HUES48 (cell line): Measurements from ENCODE around the gene RBM47.

Source experiments
- H3K27ac ChIP-seq: one replicate; pipeline ENCODE4 v1.7.0; 2013; ENCODE audit warnings: low read depth, low read length, inconsistent platforms
- H3K27me3 ChIP-seq: 2 replicates; pipeline ENCODE4 v1.6.1; 2013; ENCODE audit warnings: mild to moderate bottlenecking, low read length; ENCODE audit not compliant: control insufficient read depth, insufficient read depth
- H3K36me3 ChIP-seq: 2 replicates; pipeline ENCODE4 v1.6.1; 2013; ENCODE audit warnings: low read length; ENCODE audit not compliant: control insufficient read depth, insufficient read depth
- H3K4me1 ChIP-seq: 2 replicates; pipeline ENCODE4 v1.6.1; 2013; ENCODE audit warnings: mild to moderate bottlenecking, low read length; ENCODE audit not compliant: control insufficient read depth, insufficient read depth
- H3K4me3 ChIP-seq: 2 replicates; pipeline ENCODE4 v1.5.1; 2013; ENCODE audit warnings: mild to moderate bottlenecking, low read depth, low read length
- H3K9ac ChIP-seq: 2 replicates; pipeline ENCODE4 v1.6.1; 2013; ENCODE audit warnings: mild to moderate bottlenecking, low read depth, low read length, moderate library complexity
- H3K9me3 ChIP-seq: 2 replicates; pipeline ENCODE4 v1.6.1; 2013; ENCODE audit warnings: low read length; ENCODE audit not compliant: control insufficient read depth, insufficient read depth

Gene RBM47

DNA sequence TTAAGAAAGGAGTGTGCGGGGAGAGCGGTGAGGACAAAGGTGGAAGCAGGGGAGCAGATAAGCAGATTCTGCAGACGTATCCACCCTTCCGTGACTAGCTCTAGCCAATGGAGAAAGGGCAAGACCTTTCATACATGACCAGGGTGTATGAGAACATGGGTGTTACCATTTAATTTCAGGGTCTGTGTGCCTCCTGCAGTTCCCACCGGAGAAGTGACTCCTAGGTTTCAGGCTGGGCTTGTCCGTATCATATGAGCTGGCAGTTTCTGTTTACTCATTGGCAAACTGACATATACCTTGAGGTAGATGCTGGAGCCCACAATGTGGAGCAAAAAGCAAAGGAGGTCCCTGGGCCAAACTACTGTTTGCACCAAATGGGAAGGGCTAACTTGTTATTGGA is 6.8 kb downstream of the RBM47 start:
- Histone ChIP-seq H3K9me3 (no peaks in the 10 kb centered on the region), H3K36me3 (peaks cover 10% of the 10 kb centered on the region), H3K27ac (no peak overlapping the region), H3K27me3 (no peaks in the 10 kb centered on the region), H3K4me1 (peaks cover 54% of the 10 kb centered on the region), H3K9ac (no peak overlapping the region), H3K4me3 (no peak overlapping the region)

DNA sequence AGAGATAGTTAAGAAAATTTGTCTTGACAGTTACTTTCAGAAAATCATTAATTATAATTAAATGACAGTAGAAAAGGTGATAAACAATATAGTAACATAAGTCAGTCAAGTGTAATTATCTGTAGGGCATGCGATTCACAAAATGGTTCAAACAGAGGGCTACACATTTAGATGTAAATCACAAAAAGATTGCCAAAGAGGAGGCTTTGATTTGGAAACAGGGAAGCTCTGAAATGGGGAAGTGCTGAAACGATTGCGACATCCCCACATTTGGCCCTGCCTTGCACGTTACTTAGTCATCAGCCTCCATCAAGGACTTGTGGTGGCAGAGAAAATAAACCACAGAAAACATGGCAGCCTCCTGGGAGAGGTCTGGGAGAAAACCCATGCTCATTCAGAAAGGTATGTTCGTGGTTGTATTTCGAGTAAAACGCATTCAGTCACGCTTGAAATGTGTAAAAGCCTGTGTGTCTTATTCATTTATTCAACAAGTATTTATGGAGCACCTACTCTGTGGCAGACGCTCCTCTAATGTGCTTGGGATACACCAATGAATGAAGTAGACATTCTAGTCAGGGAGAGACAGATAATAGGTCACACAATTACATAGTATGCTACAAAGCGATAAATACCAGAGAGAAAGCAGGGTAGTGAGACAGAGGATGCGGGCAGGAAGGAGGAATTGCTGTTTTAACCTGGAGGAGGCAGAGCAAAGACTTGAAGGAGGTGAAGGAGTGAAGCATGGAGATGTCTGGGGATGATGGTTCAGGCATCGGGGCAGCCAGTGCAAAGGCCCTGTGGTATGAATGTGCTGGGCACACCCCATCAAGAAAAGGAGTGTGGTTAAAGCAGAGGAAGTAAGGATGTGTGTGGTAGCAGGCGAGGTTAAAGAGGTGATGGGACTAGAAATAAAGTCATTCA is 7.8 kb downstream of the RBM47 start:
- Histone ChIP-seq H3K4me3 (no peak overlapping the region), H3K9me3 (no peaks in the 10 kb centered on the region), H3K27me3 (no peaks in the 10 kb centered on the region), H3K36me3 (peaks cover 10% of the 10 kb centered on the region), H3K9ac (no peak overlapping the region), H3K4me1 (peaks cover 44% of the 10 kb centered on the region), H3K27ac (peak overlapping the region; percentile 81)

DNA sequence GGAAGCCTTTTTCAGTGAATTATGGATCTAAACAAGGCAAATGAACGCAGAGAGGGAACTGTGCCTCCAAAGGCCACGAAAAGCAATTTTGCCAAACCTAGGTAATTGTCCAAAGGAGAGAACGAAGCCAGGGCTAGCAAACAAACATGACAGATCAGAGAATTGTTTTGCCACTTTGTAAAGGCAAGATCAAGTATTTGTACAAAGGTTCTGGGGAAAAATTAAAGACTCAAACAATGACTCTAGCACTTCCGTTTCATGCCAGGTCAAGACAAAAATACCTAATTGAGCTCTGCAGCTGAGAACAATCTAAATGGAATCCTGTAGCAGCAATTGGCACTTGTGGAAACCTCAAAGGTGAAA is 8.5 kb downstream of the RBM47 start:
- no peak overlapping the region for H3K4me3 ChIP-seq
- peaks cover 10% of the 10 kb centered on the region for H3K36me3 ChIP-seq
- no peaks in the 10 kb centered on the region for H3K27me3 ChIP-seq
- H3K4me1 ChIP-seq: peaks cover 37% of the 10 kb centered on the region
- H3K9me3 ChIP-seq: no peaks in the 10 kb centered on the region
- no peak overlapping the region for H3K9ac ChIP-seq
- peak overlapping the region; percentile 81 for H3K27ac ChIP-seq

DNA sequence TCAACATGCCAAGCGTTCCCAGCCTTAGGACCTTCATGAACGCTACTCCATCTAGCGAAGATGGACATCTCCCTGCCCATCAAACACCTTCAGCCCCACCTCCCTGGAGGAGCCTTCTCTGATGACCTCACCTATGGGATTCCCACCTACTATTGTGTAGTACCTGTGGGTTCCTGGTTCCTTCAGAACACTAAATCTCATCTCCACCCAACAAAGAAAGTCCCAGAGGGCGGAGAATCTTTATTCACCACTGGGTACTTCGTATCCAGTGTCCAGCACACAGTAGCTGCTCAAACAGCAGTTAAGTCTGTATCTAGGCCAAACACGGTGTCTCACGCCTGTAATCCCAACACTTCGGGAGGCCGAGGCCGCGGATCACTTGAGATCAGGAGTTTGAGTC is 10.1 kb downstream of the RBM47 start:
- Histone ChIP-seq H3K36me3 (no peaks in the 10 kb centered on the region), H3K4me3 (no peak overlapping the region), H3K27me3 (no peaks in the 10 kb centered on the region), H3K9ac (no peak overlapping the region), H3K4me1 (peaks cover 24% of the 10 kb centered on the region), H3K9me3 (no peaks in the 10 kb centered on the region), H3K27ac (no peak overlapping the region)

DNA sequence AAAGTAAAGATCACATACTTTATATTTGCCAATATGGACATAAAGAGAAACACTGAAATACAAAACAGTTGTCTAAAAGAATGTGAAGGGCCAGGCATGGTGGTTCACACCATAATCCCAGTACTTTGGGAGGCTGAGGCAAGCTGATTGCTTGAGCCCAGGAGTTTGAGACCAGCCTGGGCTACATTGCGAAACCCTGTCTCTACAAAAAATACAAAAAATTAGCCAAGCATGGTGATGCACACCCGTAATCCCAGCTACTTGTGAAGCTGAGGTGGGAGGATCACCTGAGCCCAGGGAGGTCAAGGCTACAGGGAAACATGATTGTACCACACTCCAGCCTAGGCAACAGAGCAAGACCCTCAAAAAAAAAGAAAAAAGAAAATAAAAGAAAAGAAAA is 11.8 kb downstream of the RBM47 start:
- no peak overlapping the region for H3K27ac ChIP-seq
- no peaks in the 10 kb centered on the region for H3K36me3 ChIP-seq
- H3K27me3 ChIP-seq: no peaks in the 10 kb centered on the region
- H3K9ac ChIP-seq: no peak overlapping the region
- H3K4me3 ChIP-seq: no peak overlapping the region
- peaks cover 18% of the 10 kb centered on the region for H3K4me1 ChIP-seq
- H3K9me3 ChIP-seq: no peaks in the 10 kb centered on the region

DNA sequence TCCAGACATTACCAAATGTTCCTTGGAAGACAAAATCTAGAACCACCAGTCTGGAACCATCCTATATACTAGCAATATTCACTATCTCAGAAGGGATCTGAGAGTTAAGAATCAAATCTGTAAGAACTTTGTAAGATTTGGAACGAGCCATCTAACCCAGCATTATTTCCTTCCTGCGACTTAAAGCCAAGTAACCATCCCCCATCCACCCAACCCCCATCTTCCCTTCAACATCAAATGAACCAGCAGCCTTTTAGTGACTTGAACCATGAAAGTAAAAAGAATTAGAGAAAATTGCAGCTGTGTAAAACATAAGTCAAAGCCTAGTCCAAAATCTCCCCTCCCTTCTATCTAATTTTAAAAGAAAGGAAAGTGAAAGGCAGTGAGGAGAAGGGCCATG is 15.6 kb downstream of the RBM47 start:
- H3K27ac ChIP-seq: no peak overlapping the region
- H3K36me3 ChIP-seq: no peaks in the 10 kb centered on the region
- H3K9ac ChIP-seq: no peak overlapping the region
- H3K9me3 ChIP-seq: no peaks in the 10 kb centered on the region
- H3K4me3 ChIP-seq: no peak overlapping the region
- no peaks in the 10 kb centered on the region for H3K4me1 ChIP-seq
- no peaks in the 10 kb centered on the region for H3K27me3 ChIP-seq

DNA sequence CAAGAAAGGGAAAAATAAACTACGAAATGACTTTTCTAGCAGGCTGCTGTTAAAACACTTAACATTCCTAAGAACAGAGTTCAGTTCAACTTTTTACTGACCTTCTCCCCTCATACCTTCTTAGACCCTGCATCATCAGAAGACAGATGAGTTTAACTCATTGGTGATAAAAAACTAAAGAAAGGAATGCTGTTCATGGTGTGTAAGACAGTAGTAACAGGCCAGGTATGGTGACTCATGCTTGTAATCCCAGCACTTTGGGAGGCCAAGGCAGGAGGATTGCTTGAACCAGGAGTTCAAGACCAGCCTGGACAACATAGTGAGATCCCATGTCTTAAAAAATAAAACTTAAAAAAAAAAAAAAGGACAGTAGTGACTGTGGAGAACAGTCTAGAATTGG is 16.2 kb downstream of the RBM47 start:
- Histone ChIP-seq H3K9ac (no peak overlapping the region), H3K36me3 (no peaks in the 10 kb centered on the region), H3K4me3 (no peak overlapping the region), H3K27me3 (no peaks in the 10 kb centered on the region), H3K4me1 (no peaks in the 10 kb centered on the region), H3K9me3 (no peaks in the 10 kb centered on the region), H3K27ac (no peak overlapping the region)

DNA sequence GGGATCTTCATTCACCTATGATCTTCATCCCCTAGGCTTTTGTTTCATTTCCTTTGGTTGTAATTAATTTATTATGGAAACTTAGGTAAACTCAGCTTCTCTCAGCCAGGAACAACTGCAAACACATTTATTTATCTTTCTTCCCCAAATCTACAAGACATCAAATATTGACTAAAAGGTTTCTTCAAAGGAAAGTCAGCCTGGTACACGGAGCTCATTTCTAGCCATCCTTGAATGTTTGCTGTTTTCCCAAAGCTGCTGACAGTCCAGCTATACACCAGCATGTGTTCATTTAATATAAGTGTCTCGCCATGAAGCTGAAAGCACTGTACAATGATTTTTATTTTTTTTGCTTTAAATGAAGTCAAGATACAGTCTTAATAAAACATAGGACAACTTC is 16.8 kb downstream of the RBM47 start:
- no peaks in the 10 kb centered on the region for H3K9me3 ChIP-seq
- no peak overlapping the region for H3K9ac ChIP-seq
- no peaks in the 10 kb centered on the region for H3K36me3 ChIP-seq
- H3K4me1 ChIP-seq: no peaks in the 10 kb centered on the region
- no peak overlapping the region for H3K27ac ChIP-seq
- no peak overlapping the region for H3K4me3 ChIP-seq
- no peaks in the 10 kb centered on the region for H3K27me3 ChIP-seq

DNA sequence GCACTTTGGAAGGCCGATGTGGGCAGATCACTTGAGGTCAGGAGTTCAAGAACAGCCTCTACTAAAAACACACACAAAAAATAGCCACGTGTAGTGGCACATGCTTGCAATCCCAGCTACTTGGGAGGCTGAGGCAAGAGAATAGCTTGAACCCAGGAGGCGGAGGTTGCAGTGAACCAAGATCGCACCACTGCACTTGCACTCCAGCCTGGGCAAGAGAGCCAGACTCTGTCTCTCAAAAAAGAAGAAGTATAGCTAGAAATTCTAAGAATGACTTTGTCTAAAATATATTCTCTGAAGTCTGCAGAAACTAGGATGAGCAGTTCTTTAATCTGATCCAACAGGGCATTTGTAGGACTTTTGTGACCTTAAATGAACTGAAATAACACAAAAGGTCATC is 17.4 kb downstream of the RBM47 start:
- Histone ChIP-seq H3K36me3 (no peaks in the 10 kb centered on the region), H3K27me3 (no peaks in the 10 kb centered on the region), H3K4me1 (no peaks in the 10 kb centered on the region), H3K27ac (no peak overlapping the region), H3K9ac (no peak overlapping the region), H3K9me3 (no peaks in the 10 kb centered on the region), H3K4me3 (no peak overlapping the region)

DNA sequence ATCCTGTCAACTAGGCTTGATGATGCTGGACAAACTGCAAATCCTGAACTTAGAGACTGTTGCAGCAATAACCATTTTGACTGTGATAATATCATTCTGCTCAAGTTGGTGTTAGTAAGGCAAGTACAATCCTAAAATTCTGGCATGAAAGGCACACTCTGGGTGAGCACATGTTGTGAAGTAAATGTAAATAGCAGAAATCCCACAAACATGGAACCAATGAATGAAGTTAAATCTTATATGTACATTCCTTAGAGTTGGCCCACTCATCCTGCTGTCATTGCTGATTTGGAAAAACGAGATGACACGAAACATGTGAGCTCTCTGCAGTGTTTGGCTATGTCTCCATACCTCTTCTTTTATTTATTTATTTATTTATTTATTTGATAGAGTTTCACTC is 21.0 kb downstream of the RBM47 start:
- Histone ChIP-seq H3K4me1 (no peaks in the 10 kb centered on the region), H3K36me3 (no peaks in the 10 kb centered on the region), H3K4me3 (no peak overlapping the region), H3K9me3 (no peaks in the 10 kb centered on the region), H3K27ac (no peak overlapping the region), H3K9ac (no peak overlapping the region), H3K27me3 (no peaks in the 10 kb centered on the region)

DNA sequence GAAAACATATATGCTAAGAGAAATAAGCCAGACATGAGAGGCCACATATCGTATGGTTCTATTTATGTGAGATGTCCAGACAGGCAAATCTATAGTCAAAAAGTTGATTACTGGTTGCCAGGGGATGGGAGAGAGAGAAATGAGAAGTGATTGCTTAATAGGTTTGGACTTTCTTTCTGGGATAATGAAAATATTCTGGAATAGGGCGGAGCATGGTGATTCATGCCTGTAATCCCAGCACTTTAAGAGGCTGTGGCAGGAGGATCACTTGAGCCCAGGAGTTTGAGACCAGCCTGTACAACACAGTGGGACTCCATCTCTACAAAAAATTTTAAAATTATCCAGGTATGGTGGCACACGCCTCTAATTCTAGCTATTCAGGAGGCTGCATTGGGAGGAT is 22.4 kb downstream of the RBM47 start:
- H3K4me1 ChIP-seq: no peaks in the 10 kb centered on the region
- no peaks in the 10 kb centered on the region for H3K27me3 ChIP-seq
- no peaks in the 10 kb centered on the region for H3K9me3 ChIP-seq
- H3K27ac ChIP-seq: no peak overlapping the region
- H3K36me3 ChIP-seq: no peaks in the 10 kb centered on the region
- H3K9ac ChIP-seq: no peak overlapping the region
- H3K4me3 ChIP-seq: no peak overlapping the region
